Vagina (tissue), 2 donors: Measurements from ENCODE around the gene VSIG10. TPM values are rescaled to one million over a fixed set of nuclear protein-coding genes. Genes with fewer than 3 reads are reported as not detected.

Source experiments
- DNase-seq, 2 donors: peaks; one replicate each; pipeline ENCODE4 v3.0.0-alpha.2; 2017; ENCODE audit errors: extremely low spot score in 2 of 2
- H3K27ac ChIP-seq: fragments of 200-600 bp; sonication (generic); one replicate; pipeline ENCODE4 v1.5.1; 2019
- H3K27me3 ChIP-seq: fragments of 200-600 bp; sonication (generic); one replicate; pipeline ENCODE4 v1.5.1; 2019
- H3K36me3 ChIP-seq, 2 donors: fragments of 200-600 bp; sonication (generic); one replicate each; pipeline ENCODE4 v1.5.1; 2017 to 2019
- H3K4me1 ChIP-seq: fragments of 200-600 bp; sonication (generic); one replicate; pipeline ENCODE4 v1.5.1; 2019
- H3K4me3 ChIP-seq, 2 donors: fragments of 200-600 bp; sonication (generic); 1 replicate in 1 of 2; 2 replicates in 1 of 2; pipeline ENCODE4 v1.5.1; 2016 to 2019
- H3K9me3 ChIP-seq: fragments of 200-600 bp; sonication (generic); one replicate; pipeline ENCODE4 v1.5.1; 2019
- POLR2A ChIP-seq, 2 donors: fragments of 450-650 bp; IDR thresholded peaks; one replicate each; pipeline ENCODE4 v1.6.1; 2017; ENCODE audit warnings: antibody characterized with exemption in 2 of 2, mild to moderate bottlenecking in 2 of 2, moderate library complexity in 2 of 2
- POLR2AphosphoS5 ChIP-seq, 2 donors: sonication (generic); formaldehyde crosslinking; IDR thresholded peaks; one replicate each; pipeline ENCODE4 v1.9.0; 2017; ENCODE audit warnings: antibody characterized with exemption in 2 of 2, mild to moderate bottlenecking in 2 of 2, low read depth in 1 of 2; ENCODE audit not compliant: insufficient read depth in 1 of 2
- intact Hi-C: fragments of 100-400 bp; cut with DNase I; formaldehyde crosslinking; loops from one replicate; pipeline ENCODE4 v1.15.1; 2023
- small RNA-seq: library from RNA; depleted of rRNA; stranded (forward); fragments of <200 nt; gene quantifications from one replicate; pipeline ENCODE3, GENCODE V24; 2016
- total RNA-seq: library from RNA; depleted of rRNA; stranded (reverse); fragments of >200 nt; gene quantifications from one replicate; pipeline ENCODE4 v1.2.3, GENCODE V29; 2016
- TF ChIP-seq, protein P1 (sequence below), 3 experiments: fragments of 450-650 bp in 2 of 3; fragments of 200-600 bp in 1 of 3; sonication (generic) in 1 of 3; IDR thresholded peaks; one replicate each; pipeline ENCODE4 v1.5.1; 2017 to 2019; ENCODE audit warnings: antibody characterized with exemption in 3 of 3, mild to moderate bottlenecking in 2 of 3, moderate library complexity in 2 of 3

The VSIG10 gene
- total RNA-seq, 1 donor from 2014 or later = 31.2 TPM

DNA sequence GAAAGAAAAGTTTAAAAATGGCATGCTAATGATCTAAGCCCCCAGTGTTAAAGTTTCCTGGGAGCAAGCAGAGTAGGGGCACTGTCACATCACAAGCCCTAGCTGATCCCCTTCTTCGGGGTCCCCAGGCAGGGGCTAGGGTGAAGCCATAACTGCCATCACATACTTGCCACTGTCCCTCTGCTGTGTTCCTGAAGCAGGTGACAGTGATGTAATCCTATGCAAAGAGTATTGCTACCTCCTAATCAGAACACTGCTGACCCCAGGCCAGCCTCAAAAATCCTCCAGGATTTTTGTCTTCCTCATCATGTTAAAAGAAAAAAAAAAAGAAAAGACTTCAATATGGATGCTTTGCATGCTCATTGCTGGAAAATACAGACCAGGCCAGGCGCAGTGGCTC is 88.5 kb downstream of the VSIG10 start:
- DNase-seq = no peak
- TF ChIP-seq POLR2AphosphoS5 (IDR thresholded peaks at IDR 0.05; ENCODE audit: insufficient read depth in 1 of 2, low read depth in 1 of 2) (no peak), POLR2A (IDR thresholded peaks at IDR 0.05) (no peak)
- TF ChIP-seq, protein P1, sequence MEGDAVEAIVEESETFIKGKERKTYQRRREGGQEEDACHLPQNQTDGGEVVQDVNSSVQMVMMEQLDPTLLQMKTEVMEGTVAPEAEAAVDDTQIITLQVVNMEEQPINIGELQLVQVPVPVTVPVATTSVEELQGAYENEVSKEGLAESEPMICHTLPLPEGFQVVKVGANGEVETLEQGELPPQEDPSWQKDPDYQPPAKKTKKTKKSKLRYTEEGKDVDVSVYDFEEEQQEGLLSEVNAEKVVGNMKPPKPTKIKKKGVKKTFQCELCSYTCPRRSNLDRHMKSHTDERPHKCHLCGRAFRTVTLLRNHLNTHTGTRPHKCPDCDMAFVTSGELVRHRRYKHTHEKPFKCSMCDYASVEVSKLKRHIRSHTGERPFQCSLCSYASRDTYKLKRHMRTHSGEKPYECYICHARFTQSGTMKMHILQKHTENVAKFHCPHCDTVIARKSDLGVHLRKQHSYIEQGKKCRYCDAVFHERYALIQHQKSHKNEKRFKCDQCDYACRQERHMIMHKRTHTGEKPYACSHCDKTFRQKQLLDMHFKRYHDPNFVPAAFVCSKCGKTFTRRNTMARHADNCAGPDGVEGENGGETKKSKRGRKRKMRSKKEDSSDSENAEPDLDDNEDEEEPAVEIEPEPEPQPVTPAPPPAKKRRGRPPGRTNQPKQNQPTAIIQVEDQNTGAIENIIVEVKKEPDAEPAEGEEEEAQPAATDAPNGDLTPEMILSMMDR (IDR thresholded peaks at IDR 0.05) = no peak
- Histone ChIP-seq H3K36me3 (peaks cover 0 to 6% of the 10 kb centered on the region in 2 donors), H3K4me3 (no peak overlapping the region), H3K27me3 (no peaks in the 10 kb centered on the region), H3K4me1 (peaks cover 15% of the 10 kb centered on the region), H3K27ac (no peak overlapping the region), H3K9me3 (no peaks in the 10 kb centered on the region)
- intact Hi-C loops = loop anchor here (5.0 kb wide), 1 partner anchor 47 kb away; the partner anchor contains the start of gene WSB2

Small RNA genes lying within 50 kb of the gene (small RNA-seq; reads per million reads assigned to genes)
- not detected for gene AC131159.1

Other genes with a start within 250 kb of the VSIG10 start
- gene KSR2, start 135.0 kb downstream of the VSIG10 start, total RNA-seq = 0.25 TPM
- 11.5 TPM for gene RFC5, start 87.3 kb downstream of the VSIG10 start, total RNA-seq
- gene WSB2, start 42.8 kb downstream of the VSIG10 start, total RNA-seq = 44.0 TPM
- gene PEBP1, start 32.1 kb upstream of the VSIG10 start, total RNA-seq = 167 TPM